CD4-positive, alpha-beta T cell treated with Interleukin-10 for 1 hour (primary cell): ENCODE results near the gene FGFR3.
"Not testable (repeated sequence)": the region's sequence is repeated elsewhere in the genome, so short reads cannot be mapped to it uniquely, and the experiment has no call there.

ENCODE experiments used
- DNase-seq: peaks from one replicate; pipeline ENCODE4 v3.0.0-alpha.2; 2020

FGFR3 gene

GRCh38 chr4:1843852-1844251, 50.8 kb downstream of the FGFR3 start:
- DNase-seq, result no peak

DNA sequence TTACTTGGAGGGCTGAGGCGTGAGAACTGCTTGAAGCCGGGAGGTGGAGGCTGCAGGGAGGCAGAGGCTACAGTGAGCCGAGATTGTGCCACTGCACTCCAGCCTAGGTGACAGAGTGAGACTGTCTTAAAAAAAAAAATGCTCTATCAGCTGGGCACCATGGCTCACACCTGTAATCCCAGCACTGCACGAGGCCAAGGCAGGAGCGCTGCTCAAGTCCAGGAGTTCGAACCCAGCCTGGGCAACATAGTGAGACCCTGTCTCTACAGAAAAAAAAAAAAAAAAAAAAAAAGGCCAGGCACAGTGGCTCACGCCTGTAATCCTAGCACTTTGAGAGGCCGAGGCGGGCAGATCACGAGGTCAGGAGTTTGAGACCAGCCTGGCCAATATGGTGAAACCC, 51.5 kb downstream of the FGFR3 start:
- DNase-seq, result not testable (repeated sequence)

GRCh38 chr4:1846580-1846979, 53.5 kb downstream of the FGFR3 start:
- DNase-seq, result no peak

DNA sequence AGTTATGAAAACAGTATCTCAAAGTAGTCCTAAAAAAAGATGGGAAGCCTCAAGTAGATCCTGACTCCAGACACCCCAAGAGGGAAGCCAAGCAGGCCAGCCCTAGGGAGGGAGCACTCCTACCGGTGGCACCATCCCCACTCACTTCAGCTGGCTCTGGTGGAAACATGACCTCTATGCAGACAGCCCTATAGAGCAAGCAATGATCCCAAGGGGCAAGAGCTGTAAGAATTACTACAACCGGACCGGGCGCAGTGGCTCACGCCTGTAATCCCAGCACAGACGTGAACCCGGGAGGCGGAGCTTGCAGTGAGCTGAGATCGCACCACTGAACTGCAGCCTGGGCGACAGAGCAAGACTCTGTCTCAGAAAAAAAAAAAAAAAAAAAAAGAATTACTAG, 57.2 kb downstream of the FGFR3 start:
- DNase-seq, result no peak

DNA sequence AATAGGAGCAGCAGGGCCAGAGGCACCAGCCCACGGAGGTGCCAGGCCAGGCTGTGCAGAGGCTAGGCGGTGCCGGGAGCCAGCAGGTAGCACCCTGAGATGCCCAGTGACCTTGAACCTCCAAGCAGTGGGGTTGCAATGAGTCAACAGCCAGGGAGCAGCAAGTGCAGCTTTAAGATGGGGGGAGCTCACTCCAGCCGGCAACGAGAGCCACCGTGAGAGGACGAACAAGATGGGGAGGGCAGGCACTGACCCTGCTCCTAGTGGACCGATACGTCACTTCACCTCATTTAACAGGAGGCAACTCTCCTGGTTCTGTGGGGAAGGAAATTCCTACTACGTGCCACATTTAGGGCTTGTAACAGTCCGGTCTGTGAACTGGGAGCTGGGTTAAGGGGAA, 58.1 kb downstream of the FGFR3 start:
- no peak for DNase-seq

- no peak for DNase-seq
Observed at GRCh38 chr4:1851575-1852410, 58.7 kb downstream of the FGFR3 start.

DNA sequence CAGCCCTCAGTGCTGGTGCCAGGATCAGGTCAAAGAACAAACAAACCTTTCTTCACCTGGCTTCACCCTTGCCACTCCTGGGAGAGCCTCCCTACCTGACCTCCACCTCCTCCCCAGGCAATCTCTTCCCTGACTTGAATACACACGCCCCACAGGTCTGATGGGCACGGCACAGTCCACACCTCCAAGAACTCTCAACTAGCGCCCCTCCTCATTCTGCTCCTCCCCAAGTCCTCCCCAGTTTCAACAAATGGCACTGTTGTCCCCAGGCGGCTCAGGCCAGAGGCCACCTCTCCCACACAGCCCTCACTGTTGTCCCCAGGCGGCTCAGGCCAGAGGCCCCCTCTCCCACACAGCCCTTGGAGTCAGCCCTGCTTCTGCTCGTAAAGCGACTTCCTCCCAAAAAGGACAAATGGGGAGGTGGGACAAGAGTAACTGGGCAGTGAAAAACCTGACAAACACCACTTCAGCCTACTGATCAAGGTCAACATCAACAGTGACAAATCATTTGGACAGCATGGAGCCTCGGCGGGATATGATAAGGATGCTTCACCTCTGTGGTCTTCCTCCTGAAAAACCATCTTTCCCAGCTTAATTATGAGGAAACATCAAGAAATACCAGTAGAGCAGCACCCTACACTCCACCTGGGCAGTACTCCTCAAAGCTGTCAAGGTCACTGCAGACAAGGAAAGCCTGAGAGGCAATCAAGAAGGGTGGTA, 60.0 kb downstream of the FGFR3 start:
- no peak for DNase-seq

GRCh38 chr4:1854752-1855151, 61.7 kb downstream of the FGFR3 start:
- DNase-seq, result no peak

DNA sequence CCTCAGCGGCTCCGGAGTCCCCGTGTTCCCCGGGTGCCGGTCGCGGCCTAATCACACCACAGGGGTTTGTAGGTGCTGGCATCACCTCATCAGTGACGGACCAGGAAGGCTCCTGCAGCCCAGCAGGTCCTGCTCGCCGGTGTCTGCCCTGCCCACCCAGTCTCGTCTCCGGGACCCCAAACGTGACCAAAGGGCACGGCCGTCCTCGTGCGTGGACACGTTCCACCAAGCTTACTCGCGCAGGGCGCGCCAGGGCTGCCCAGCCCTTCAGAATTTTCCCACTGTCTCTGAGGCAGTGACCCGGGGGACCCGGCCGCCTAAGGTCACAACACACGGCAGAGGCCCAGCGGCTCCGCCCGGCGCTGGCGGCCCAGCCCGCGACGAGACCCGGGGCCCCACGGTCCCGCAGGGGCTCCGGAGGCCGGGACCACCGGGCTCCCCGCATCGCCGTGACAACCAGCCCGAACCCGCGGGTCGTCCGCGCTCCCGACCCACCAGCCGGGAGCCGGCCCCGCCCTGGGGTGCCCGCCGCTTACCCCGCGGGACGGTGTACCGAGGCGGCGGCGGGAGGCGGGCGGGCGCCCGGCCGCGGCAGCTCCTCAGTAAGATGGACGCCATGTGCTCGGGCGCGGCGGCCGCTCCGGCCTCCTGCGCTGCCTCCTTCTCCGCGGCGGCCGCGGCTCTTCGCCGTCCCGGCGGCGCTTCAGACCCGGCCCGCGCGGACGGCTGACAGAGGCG, 62.4 kb downstream of the FGFR3 start:
- no peak for DNase-seq

DNA sequence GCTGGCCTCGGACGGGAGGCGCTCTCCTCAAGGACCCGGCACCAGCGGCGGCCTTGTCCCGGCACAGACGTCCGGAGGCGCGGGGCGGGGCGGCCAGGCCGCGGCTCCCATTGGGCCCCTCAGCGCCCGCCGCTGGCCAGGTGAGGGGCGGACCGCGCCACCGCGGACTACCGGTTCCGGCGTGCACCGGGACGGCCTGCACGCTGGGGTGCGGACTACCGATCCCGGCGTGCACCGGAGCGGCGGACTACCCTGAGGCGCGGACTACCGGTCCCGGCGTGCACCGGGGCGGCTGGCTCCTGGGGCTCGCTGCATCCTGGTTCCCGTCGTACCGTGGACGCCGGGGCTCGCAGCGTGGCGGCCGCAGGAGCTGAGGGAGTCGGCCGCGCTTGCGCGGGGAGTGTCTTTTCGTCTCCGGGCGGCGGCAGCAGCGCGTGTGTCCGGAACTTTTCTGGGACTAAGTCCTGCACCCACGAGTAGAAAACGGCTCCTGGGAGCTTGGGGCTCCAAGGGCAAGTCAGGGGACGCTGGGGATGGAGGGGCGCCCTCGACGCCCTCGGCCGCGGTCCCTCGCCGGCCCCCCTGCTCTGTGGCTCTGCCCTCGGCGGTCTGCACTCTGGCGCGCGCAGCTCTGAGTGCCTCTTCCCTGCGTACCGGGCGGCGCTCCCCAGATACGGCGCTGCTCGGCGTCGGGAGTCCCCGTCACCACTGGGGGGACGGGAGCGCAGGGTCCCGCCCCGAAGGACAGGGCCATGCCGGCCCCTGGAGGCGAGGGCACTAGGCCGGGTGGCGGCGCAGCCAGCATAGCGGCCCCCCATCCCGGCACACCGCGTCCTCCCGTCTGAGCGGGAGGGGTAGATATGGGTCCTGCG, 63.2 kb downstream of the FGFR3 start, which contains the start of gene LETM1:
Gene LETM1 (minus strand): TSS at position 86 of the 872 bp plus-strand sequence. CDS start 206 bp downstream, outside the sequence.
- peak; percentile 94 for DNase-seq

GRCh38 chr4:1856943-1857699, 64.0 kb downstream of the FGFR3 start:
- no peak for DNase-seq

GRCh38 chr4:1857931-1858330, 64.8 kb downstream of the FGFR3 start:
- DNase-seq, result no peak
